HG03378 (cell line): ENCODE results near the gene BTBD1.
"Not testable (repeated sequence)": the region's sequence is repeated elsewhere in the genome, so short reads cannot be mapped to it uniquely, and the experiment has no call there.

Experiments used
- ATAC-seq: cut with Tn5 transposase; IDR thresholded peaks from one replicate; pipeline ENCODE4 v1.9.1; 2021; ENCODE audit warnings: mild to moderate bottlenecking, moderate library complexity; ENCODE audit not compliant: unreplicated experiment

Gene BTBD1

DNA sequence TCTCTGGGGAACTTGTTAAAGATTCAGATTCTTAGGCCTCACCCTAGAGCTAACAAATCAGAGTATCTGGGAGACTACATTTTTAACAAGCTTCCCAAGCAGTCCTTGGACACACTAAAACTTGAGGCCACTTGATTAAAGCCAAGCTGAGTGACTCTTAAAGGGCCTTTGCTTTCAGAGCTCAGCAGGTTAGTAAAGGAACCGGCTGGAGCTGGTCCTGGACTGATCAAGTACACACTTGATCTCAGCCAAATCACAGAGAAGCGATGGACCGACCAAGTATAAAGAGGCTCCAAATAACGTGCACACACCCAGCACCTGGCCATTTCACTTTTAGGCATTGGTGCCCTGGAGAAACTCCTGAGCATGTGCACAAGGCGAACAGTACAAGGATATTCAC lies 27.5 kb upstream of the BTBD1 start:
- no peak for ATAC-seq

DNA sequence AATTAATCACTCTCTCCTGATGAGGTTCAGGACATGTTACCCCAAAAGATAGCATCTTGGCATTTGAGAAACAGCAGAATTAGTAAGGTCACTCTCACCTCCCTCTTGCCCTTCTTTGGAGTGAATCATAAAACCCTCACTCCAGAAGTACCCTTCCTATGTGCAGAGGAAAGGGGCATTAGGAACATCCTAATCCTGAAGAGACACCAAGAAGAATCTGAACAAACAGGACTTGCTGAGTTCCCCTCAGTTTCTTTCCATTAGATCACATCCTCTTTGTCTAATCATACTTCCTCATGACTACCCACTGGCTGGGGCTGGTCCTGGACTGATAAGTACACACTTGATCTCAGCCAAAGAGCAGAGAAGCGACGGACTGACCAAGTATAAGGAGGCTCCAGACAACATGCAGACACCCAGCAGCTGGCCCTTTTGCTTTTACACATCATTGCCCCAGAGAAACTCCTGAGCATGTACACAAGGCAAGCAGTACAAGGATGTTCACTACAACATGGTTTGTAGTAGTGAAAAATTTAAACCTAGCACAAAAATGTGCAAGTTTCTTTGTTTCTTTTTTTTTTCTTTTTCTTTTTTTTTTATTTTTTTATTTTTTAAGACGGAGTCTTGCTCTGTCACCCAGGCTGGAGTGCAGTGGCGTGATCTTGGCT lies 25.4 kb upstream of the BTBD1 start:
- peak; percentile 69 for ATAC-seq

DNA sequence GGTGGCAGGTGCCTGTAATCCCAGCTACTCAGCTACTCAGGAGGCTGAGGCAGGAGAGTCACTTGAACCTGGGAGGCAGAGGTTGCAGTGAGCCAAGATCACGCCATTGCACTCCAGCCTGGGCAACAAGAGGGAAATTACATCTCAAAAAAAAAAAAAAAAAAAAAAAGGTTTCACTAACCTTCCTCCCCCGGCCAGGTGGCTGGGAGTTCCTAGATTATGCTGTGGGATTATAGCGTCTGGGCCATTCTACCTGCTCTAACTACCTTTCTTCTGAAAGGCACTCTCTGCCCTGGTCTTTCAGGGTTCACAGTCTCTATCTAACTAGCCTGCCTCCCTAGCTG lies 24.9 kb upstream of the BTBD1 start:
- not testable (repeated sequence) for ATAC-seq

DNA sequence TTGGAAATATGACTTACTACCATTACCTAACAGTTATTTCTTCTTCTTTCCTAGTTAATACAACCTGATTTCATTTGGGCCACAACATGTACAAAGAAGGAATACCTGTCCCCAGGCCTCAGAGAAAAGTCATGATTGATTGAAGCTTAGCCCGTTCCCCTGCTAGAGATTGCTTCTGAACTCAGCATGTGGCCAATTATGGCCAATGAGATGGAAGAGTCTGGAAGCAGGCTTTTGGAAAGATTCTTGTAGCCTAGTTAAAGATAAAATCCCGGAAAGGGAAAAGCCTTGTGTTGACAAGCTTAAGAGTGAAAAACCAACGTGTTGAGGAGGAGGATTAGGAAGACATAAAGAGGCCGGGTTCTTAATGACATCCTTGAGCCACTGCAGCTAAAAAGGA lies 23.4 kb upstream of the BTBD1 start:
- no peak for ATAC-seq

DNA sequence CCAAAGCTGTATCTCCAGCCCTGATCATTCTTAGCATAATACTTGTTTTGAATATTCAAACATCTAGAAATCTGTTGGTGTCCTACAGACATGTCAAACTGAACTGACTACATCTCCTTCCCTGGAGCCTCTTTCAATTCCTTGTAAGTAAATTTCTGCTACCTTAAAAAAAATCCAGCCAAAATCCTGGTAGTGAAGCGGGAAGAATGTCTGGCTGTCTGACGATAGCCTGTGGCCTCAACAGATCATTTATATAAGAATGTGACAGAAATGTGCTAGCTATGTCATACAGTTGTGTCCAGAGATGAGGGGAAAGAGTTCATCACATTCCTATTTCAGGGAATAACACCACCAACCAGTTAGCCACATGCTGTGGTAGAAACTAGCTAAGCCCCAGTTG lies 21.8 kb upstream of the BTBD1 start:
- no peak for ATAC-seq

DNA sequence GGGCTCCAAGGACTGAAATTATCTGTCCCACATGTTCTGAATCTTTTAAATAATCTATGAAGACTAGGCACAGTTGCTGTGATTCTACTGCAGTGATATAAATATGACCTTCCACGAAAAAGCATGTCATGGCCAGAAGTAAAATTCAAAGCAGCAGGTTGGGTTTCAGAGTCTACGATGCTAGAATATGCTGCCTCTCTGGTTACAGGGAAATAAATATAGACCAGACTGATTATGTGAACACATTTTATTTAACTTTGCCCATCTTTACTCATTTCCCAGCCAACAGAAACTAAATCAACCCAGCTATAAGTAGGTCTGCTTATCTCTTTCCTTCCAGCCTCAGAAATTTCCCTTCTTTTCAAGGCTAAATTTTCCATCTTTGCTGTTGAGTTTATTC lies 20.5 kb upstream of the BTBD1 start:
- ATAC-seq = no peak

DNA sequence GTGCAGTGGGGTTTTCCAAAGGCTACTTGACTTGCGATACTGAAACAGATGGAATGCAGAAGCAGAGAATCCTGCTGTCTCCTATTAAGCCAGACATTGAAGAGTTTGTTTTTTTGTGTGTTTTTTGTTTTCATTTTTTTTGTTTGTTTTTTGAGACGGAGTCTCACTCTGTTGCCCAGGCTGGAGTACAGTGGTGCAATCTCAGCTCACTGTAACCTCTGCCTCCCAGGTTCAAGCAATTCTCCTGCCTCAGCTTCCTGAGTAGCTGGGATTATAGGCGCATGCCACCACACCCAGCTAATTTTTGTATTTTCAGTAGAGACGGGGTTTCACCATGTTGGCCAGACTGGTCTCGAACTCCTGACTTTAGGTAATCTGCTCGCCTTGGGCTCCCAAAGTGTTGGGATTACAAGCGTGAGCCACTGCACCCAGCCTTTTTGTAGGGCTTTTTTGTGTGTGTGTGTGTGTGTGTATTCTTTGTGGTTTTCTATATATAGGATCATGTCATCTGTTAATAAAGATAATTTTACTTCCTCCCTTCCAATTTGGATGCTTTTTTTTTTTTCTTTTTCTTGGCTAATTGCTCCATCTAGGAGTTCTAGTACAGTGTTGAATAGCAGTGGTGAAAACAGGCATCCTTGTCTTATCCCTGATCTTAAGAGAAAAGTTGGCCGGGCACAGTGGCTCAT lies 19.0 kb upstream of the BTBD1 start:
- not testable (repeated sequence) for ATAC-seq

DNA sequence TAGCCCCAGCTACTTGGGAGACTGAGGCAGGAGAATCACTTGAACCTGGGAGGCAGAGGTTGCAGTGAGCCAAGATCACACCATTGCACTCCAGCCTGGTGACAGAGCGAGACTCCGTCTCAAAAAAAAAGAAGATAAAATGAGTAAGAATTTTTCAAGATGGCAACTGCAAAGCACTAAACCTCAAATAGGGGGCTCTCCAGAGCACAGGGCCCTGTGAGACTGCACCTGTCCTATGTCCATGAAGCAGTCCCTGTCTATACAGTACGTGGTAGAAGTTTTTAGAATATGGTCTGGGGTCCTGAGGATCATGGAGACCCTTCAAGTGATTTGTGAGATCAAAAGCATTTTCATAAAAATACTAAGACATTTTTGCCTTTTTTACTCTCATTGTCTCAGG lies 18.4 kb upstream of the BTBD1 start:
- ATAC-seq = not testable (repeated sequence)

DNA sequence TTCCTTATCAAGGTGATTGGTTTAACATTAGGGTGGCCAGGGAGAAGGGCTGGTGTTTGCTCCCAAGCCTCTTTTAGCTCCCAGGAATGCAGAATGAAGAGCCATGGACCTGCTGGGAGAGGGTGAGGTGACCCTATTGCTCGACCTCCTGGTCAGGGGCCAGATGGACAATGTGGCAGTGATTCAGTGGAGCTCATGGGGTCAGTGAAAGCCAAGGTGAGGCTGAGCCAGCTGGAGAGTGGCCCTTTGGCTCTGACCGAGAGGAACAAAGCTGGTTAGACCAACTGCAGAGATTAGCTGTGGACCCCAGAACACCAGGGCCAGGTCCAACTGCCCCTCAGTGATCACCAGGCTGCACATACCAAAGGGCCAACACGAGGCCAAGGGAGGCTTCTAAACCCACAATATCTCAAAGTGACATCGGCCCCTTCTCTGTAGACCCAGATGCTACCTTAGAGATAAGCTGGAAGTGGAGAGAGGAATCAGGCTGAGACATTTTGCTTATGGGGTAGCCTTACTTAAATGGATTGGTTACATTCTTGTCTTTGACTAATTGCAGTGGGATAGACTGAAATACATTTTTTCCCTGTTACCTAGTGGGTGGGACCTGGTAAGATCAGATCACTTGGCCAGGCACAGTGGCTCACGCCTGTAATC lies 15.8 kb upstream of the BTBD1 start:
- no peak for ATAC-seq

DNA sequence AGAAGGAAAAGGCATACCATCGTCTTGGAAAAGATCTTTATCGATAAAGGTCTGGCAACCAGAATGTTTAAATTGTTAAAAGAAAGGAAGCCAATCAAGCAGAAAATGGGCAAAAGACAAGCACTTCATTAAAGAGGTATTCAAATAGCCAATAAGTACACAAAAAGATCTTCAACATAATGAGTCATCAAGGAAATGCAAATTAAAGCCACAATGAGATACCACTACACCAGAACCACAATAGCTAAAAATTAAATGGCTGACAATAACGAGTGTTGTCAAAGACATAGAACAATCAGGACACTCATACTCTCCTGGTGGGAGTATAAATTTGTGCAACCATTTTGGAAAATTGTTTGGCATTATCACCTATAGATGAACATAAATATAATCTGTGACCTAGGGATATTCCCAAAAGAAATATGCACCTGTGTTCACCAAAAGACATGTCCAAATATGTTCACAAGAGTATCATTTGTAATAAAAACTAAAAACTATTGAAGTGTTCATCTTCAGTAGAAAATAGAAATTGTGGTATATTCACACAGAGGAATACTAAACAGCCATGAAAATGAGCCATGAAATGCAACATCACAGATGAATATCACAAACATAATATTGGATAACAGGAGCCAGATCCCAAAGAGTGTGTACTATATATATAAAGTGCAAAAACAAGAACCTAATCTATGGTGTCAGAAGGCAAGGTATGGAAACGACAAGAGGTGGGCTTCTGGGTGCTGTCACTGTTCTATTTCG lies 14.4 kb upstream of the BTBD1 start:
- ATAC-seq = no peak

DNA sequence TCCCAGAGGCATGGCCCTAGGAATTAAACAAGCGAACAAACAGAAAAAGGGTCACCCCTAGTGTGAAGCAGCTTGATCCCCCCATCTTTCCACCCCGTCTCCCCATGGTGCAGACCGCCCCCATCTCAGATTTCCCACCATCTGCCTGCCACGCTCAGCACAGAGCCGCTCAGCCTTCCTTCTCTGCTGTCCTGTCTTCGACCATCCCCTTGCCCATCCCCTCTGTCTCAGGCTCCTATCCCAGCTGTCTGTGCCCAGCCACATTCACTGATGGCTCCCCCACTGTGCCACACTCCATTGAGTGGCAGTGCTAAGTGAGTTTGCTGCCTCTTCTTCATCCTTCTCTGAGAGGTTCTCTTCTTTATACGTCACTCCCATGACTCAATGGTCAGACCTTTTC lies 11.7 kb upstream of the BTBD1 start:
- no peak for ATAC-seq

DNA sequence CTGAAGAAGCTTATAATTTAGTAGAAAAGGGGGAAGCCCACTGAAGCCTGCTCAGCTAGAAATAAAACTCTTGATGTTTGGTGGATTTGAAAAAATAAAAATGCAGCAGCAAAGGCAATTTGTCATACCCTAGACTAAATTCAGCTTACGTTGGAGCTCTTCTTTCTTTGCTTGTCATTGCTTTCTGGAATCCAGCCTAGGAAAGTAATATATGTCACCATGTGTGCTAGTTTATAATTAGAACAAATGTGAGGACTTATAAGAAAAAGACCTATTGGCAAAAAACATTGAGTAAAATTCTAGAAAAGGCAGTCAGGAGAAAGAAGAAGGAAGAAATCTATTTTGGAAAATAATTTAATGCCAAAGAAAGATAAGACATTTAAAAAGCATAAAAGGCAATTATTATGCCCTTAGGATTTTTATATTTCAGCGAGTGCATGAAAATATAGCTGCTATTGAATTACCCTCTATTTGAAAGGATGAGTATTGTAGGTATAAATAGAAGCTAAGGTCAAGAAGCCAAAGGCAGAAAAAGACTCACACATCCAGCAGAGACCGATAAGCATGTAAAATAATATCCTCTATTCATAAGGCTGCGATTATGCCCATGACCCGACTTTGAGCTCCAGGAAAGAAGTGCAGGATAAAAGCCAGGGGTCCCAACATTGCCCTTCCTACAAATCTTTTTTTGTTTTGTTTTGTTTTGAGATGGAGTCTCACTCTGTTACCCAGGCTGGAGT lies 10.6 kb upstream of the BTBD1 start:
- no peak for ATAC-seq

DNA sequence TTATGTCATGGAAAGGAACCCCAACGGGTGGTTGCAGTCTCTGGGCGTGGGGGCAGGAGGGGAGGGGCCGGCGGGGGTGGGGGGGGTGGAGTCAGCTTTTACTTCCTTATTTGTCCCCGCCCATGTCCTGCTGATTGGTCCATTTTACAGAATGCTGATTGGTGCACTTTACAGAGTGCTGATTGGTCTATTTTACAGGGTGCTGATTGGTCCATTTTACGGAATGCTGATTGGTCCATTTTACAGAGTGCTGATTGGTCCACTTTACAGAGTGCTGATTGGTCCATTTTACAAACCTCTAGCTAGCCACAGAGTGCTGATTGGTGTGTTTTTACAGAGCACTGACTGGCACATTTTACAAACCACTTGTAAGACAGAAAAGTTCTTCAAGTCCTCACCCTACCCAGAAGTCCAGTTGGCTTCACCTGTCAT lies 2.2 kb upstream of the BTBD1 start:
- ATAC-seq = not testable (repeated sequence)

DNA sequence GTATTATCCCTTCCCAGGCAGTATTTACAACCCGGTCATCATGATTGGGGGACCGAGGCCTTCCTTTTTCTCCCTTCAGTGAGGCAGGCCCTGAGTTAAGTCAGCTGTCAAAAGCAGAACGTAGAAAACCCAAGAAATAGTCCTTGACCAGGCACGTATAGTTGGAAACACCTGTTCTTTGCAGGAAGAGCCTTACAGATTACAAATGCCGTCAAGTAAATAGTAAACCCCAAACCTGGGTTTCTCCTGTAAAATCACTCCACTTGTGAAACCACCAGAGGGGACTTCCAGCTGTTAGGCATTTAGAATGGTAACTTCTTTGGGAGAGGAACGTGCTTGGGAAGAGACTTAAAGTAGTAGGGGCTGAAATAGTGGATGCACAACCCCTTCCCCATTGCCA lies 1.0 kb upstream of the BTBD1 start:
- ATAC-seq = no peak

DNA sequence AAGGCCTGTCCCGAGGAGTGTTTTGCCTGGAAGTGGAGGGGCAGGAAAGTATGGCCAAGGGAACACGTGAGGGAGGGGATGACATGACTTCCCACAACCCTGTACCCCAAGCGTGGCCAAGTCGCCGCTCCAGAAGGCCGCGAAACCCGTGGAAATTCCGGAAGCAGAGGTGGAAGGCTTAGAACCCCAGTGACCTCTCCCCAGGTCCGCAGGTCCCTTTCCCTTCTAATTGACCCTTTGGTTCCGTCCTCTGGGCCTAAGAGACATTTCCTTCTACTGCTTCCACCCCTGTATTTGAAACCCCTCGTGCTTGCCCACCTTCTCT lies 548 bp upstream of the BTBD1 start:
- ATAC-seq = no peak

DNA sequence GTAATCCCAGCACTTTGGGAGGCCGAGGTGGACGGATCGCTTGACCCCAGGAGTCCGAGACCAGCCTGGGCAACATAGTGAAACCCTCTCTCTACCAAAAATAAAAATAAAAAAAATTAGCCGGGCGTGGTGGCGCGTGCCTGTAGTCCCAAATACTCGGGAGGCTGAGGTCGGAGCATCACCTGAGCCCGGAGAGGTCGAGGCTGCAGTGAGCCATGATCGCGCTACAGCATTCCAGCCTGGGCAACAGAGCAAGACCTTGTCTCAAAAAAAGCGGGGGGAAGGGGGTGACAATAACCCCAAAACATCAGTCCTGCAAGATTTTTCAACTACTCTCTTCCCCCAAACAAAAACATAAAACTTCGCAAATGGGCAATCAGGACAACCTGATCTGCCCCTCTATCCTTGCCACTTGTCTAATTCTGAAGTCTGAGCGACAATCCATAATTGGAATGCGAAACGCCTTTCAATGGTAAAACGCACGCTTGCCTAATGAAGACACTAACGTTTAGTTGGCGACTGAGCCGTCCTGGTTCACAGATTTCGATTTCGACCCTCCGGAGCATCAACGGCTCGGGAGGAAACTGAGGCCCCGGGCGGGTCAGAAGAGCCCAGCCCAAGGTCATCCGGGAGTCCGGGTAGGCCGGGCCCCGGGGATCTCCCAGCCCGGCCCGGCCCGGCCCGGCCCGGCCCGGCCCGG lies 868 bp downstream of the BTBD1 start:
- no peak for ATAC-seq

DNA sequence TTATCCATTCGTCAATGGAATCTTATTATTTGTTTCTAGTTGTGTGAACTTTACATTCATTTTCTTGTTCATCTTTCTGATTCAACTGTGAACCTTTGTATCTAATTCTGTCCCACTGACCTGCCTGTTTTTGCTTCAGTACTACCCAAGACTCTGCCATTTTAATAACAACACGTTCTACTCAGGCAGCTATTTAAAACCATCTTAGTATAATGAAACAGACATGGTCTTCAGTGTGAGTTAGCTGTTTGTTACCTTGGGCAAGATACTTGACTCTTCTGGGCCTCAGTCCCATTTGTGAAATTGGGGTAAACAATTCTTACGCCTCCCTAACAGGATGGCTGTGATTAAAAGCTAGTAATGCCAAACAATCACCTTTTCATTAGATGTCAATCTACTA lies 1.6 kb downstream of the BTBD1 start:
- no peak for ATAC-seq

DNA sequence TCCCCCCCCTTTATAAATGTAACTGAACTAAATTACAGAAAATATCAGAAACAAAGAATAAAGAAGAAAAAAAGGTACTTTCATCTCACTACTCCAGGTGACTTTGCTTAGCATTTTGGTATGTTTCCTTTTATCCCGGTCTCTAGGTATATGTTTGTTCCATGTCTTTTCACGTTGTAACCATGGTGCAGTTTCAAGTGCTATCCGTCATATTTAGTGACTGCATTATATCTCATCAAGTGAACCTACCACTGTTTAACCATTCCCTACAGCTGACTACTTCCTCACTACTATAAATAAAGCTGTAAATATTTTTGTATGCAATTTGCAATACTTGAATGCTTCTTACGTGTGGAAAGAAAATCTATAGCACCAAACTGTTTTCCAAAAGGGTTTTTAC lies 2.2 kb downstream of the BTBD1 start:
- no peak for ATAC-seq

DNA sequence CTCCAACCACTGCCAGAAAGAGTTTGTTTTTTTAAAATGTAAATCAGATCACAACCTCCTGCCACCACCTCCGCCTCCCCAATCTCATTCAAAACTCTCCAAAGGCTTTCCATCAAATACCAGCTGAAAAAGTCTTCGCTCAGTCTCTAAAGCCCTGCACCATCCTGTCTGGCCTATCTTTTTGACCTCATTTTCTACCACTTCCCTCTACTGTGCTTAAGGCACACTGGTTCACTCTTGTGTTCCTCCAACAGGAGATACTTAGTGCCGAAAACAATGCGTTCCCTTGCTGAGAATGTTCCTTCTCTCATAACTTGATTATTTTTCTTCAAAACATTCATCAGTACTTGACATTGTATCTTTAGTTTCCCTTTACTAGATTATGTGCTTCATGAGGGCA lies 3.5 kb downstream of the BTBD1 start:
- no peak for ATAC-seq

DNA sequence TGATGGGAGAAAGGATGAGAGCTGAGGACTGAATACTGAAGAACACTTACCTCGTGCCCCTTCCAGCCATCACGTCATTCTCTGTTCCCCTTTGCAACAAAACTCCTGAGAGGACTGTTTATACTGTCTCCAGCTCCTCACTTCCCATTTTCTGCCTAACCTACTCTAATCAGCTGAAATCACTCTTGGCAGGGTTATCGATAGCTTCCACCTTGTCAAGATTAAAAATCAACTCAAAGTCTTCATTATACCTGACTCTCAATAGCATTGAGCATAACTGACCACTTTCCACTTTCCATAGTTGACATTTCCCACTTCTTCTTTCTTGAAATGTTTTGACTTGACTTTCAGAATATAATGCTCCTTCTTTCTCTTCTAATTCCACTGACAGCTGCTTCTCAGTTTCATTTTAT lies 4.3 kb downstream of the BTBD1 start:
- no peak for ATAC-seq

DNA sequence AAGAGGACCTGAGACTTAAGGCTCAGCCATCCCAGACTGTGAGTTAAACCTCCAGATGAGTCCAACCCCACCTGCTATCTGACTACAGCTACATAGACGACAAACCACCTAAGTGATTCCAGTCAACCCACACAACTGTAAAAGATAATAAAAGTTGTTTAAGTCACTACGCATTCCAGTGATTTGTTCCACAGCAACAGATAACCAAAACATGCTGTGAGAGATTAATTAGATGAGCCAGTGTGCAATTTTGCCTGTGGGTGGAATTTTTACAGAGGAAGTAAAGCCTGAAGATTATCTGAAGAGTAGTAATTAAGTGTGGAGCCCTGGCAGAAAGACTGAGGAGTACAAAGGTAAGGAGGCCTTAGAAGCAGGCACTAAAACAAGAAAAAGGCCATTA lies 5.4 kb downstream of the BTBD1 start:
- no peak for ATAC-seq
